Measurements from ENCODE around the gene UQCC2. TPM values are rescaled to one million over a fixed set of nuclear protein-coding genes. Genes with fewer than 3 reads are reported as not detected.

The UQCC2 gene
- total RNA-seq, 5 donors from 2014 or later (not counting 1 experiment from before 2014, with no cell fraction given) = 17.2 to 36.2 (median 32.7) TPM

GRCh38 chr6:33663727-33664449 lies 47.6 kb downstream of the UQCC2 start:
- Histone ChIP-seq H3K36me3 (ENCODE audit: control insufficient read depth in 2 of 2, extremely low read depth in 1 of 2, insufficient read depth in 1 of 2, low read length in 1 of 2) (peaks cover 11 to 71% of the 10 kb centered on the region in 2 donors), H3K4me1 (ENCODE audit: control insufficient read depth in 1 of 2, extremely low read depth in 1 of 2, insufficient read depth in 2 of 2, low read length in 2 of 2) (peaks cover 3 to 8% of the 10 kb centered on the region in 2 experiments), H3K27ac (ENCODE audit: low read length) (no peak overlapping the region), H3K27me3 (replicated peaks in 1 of 2; ENCODE audit: control insufficient read depth in 2 of 2, extremely low read depth in 1 of 2, insufficient read depth in 2 of 2, low read length in 1 of 2) (no peaks in the 10 kb centered on the region), H3K9me3 (no peaks in the 10 kb centered on the region), H3K4me3 (ENCODE audit: control insufficient read depth in 1 of 2, extremely low read depth in 1 of 2, low read length in 1 of 2) (no peak overlapping the region)
- H3K9me3 Mint-ChIP-seq = no peaks in the 10 kb centered on the region
- DNase-seq = no peak
- ChIA-PET CTCF (no interaction called here), POLR2A (no interaction called here)
- whole genome bisulfite sequencing (ENCODE audit: insufficient coverage) = 95% methylated on average over 12 of the region's 16 CpGs
- H3K36me3 Mint-ChIP-seq = peaks cover 34% of the 10 kb centered on the region
- no peaks in the 10 kb centered on the region for H3K27me3 Mint-ChIP-seq
- peaks cover 5 to 7% (median 7%) of the 10 kb centered on the region in 3 donors for H3K4me1 Mint-ChIP-seq
- H3K4me3 Mint-ChIP-seq = no peak overlapping the region
- ATAC-seq (replicated peaks in 1 of 4) = no peak
- H3K27ac Mint-ChIP-seq = no peak overlapping the region

GRCh38 chr6:33663028-33663427 lies 48.5 kb downstream of the UQCC2 start:
- Mint-ChIP-seq H3K27ac (no peak overlapping the region), H3K9me3 (no peaks in the 10 kb centered on the region), H3K4me3 (no peak overlapping the region), H3K27me3 (no peaks in the 10 kb centered on the region), H3K36me3 (peaks cover 31% of the 10 kb centered on the region), H3K4me1 (no peaks in the 10 kb centered on the region)
- Histone ChIP-seq H3K27me3 (replicated peaks in 1 of 2; ENCODE audit: control insufficient read depth in 2 of 2, extremely low read depth in 1 of 2, insufficient read depth in 2 of 2, low read length in 1 of 2) (no peaks in the 10 kb centered on the region), H3K36me3 (ENCODE audit: control insufficient read depth in 2 of 2, extremely low read depth in 1 of 2, insufficient read depth in 1 of 2, low read length in 1 of 2) (peaks cover 11 to 73% of the 10 kb centered on the region in 2 donors), H3K4me1 (ENCODE audit: control insufficient read depth in 1 of 2, extremely low read depth in 1 of 2, insufficient read depth in 2 of 2, low read length in 2 of 2) (no peaks in the 10 kb centered on the region), H3K9me3 (no peaks in the 10 kb centered on the region), H3K4me3 (ENCODE audit: control insufficient read depth in 1 of 2, extremely low read depth in 1 of 2, low read length in 1 of 2) (no peak overlapping the region), H3K27ac (ENCODE audit: low read length) (no peak overlapping the region)
- ChIA-PET CTCF (no interaction called here), POLR2A (no interaction called here)
- DNase-seq = no peak
- WGBS (ENCODE audit: insufficient coverage) = 80% methylated on average over 1 of the region's 5 CpGs
- ATAC-seq (replicated peaks in 1 of 4) = no peak

GRCh38 chr6:33662318-33662717 lies 49.2 kb downstream of the UQCC2 start:
- H3K4me3 ChIP-seq (ENCODE audit: control insufficient read depth in 1 of 2, extremely low read depth in 1 of 2, low read length in 1 of 2) = no peak overlapping the region
- Mint-ChIP-seq H3K4me1 (no peaks in the 10 kb centered on the region), H3K4me3 (no peak overlapping the region), H3K27me3 (no peaks in the 10 kb centered on the region), H3K27ac (no peak overlapping the region), H3K36me3 (peaks cover 33% of the 10 kb centered on the region), H3K9me3 (no peaks in the 10 kb centered on the region)
- H3K27ac ChIP-seq (ENCODE audit: low read length) = no peak overlapping the region
- DNase-seq (no peak), ATAC-seq (replicated peaks in 1 of 4) (no peak)
- peaks cover 11 to 70% of the 10 kb centered on the region in 2 donors for H3K36me3 ChIP-seq (ENCODE audit: control insufficient read depth in 2 of 2, extremely low read depth in 1 of 2, insufficient read depth in 1 of 2, low read length in 1 of 2)
- H3K4me1 ChIP-seq (ENCODE audit: control insufficient read depth in 1 of 2, extremely low read depth in 1 of 2, insufficient read depth in 2 of 2, low read length in 2 of 2) = no peaks in the 10 kb centered on the region
- CTCF ChIA-PET = no interaction called here
- H3K9me3 ChIP-seq = no peaks in the 10 kb centered on the region
- 95% methylated on average over 6 of the region's 11 CpGs for WGBS (ENCODE audit: insufficient coverage)
- POLR2A ChIA-PET = no interaction called here
- no peaks in the 10 kb centered on the region for H3K27me3 ChIP-seq (replicated peaks in 1 of 2; ENCODE audit: control insufficient read depth in 2 of 2, extremely low read depth in 1 of 2, insufficient read depth in 2 of 2, low read length in 1 of 2)

- no peaks in the 10 kb centered on the region for H3K9me3 ChIP-seq
- H3K36me3 ChIP-seq (ENCODE audit: control insufficient read depth in 2 of 2, extremely low read depth in 1 of 2, insufficient read depth in 1 of 2, low read length in 1 of 2) = peaks cover 16 to 69% of the 10 kb centered on the region in 2 donors
- H3K27ac Mint-ChIP-seq = no peak overlapping the region
- no peaks in the 10 kb centered on the region for H3K27me3 Mint-ChIP-seq
- DNase-seq (no peak), ATAC-seq (replicated peaks in 1 of 4) (no peak)
- no peaks in the 10 kb centered on the region for H3K4me1 Mint-ChIP-seq
- H3K4me3 ChIP-seq (ENCODE audit: control insufficient read depth in 1 of 2, extremely low read depth in 1 of 2, low read length in 1 of 2) = no peak overlapping the region
- ChIA-PET CTCF (no interaction called here), POLR2A (no interaction called here)
- no peaks in the 10 kb centered on the region for H3K4me1 ChIP-seq (ENCODE audit: control insufficient read depth in 1 of 2, extremely low read depth in 1 of 2, insufficient read depth in 2 of 2, low read length in 2 of 2)
- no peaks in the 10 kb centered on the region for H3K9me3 Mint-ChIP-seq
- peaks cover 27% of the 10 kb centered on the region for H3K36me3 Mint-ChIP-seq
- WGBS (ENCODE audit: insufficient coverage) = 100% methylated on average over 1 of the region's 10 CpGs
- H3K4me3 Mint-ChIP-seq = no peak overlapping the region
- H3K27me3 ChIP-seq (replicated peaks in 1 of 2; ENCODE audit: control insufficient read depth in 2 of 2, extremely low read depth in 1 of 2, insufficient read depth in 2 of 2, low read length in 1 of 2) = no peaks in the 10 kb centered on the region
- H3K27ac ChIP-seq (ENCODE audit: low read length) = no peak overlapping the region
These were observed 50.2 kb downstream of the UQCC2 start for GRCh38 chr6:33661106-33661838.

- Mint-ChIP-seq H3K36me3 (peaks cover 26% of the 10 kb centered on the region), H3K27me3 (no peaks in the 10 kb centered on the region), H3K9me3 (no peaks in the 10 kb centered on the region), H3K4me3 (no peak overlapping the region), H3K27ac (no peak overlapping the region), H3K4me1 (no peaks in the 10 kb centered on the region)
- no peak for ATAC-seq (replicated peaks in 1 of 4)
- no peaks in the 10 kb centered on the region for H3K4me1 ChIP-seq (ENCODE audit: control insufficient read depth in 1 of 2, extremely low read depth in 1 of 2, insufficient read depth in 2 of 2, low read length in 2 of 2)
- ChIA-PET POLR2A (no interaction called here), CTCF (no interaction called here)
- H3K4me3 ChIP-seq (ENCODE audit: control insufficient read depth in 1 of 2, extremely low read depth in 1 of 2, low read length in 1 of 2) = no peak overlapping the region
- peaks cover 16 to 66% of the 10 kb centered on the region in 2 donors for H3K36me3 ChIP-seq (ENCODE audit: control insufficient read depth in 2 of 2, extremely low read depth in 1 of 2, insufficient read depth in 1 of 2, low read length in 1 of 2)
- 94% methylated on average over 4 of the region's 6 CpGs for WGBS (ENCODE audit: insufficient coverage)
- H3K27me3 ChIP-seq (replicated peaks in 1 of 2; ENCODE audit: control insufficient read depth in 2 of 2, extremely low read depth in 1 of 2, insufficient read depth in 2 of 2, low read length in 1 of 2) = no peaks in the 10 kb centered on the region
- DNase-seq = no peak
- H3K27ac ChIP-seq (ENCODE audit: low read length) = no peak overlapping the region
- H3K9me3 ChIP-seq = no peaks in the 10 kb centered on the region
These were observed 51.5 kb downstream of the UQCC2 start for GRCh38 chr6:33659986-33660385.

- H3K27me3 ChIP-seq (replicated peaks in 1 of 2; ENCODE audit: control insufficient read depth in 2 of 2, extremely low read depth in 1 of 2, insufficient read depth in 2 of 2, low read length in 1 of 2) = no peaks in the 10 kb centered on the region
- peaks cover 19 to 66% of the 10 kb centered on the region in 2 donors for H3K36me3 ChIP-seq (ENCODE audit: control insufficient read depth in 2 of 2, extremely low read depth in 1 of 2, insufficient read depth in 1 of 2, low read length in 1 of 2)
- H3K4me3 ChIP-seq (ENCODE audit: control insufficient read depth in 1 of 2, extremely low read depth in 1 of 2, low read length in 1 of 2) = no peak overlapping the region
- POLR2A ChIA-PET = interaction anchor here in 1 of 2 donors (0.6 kb wide), 1 partner anchor 156 kb away, joined by 5 read pairs; no protein-coding TSS in a partner anchor
- no peaks in the 10 kb centered on the region for H3K27me3 Mint-ChIP-seq
- CTCF ChIA-PET = no interaction called here
- no peak overlapping the region for H3K4me3 Mint-ChIP-seq
- no peaks in the 10 kb centered on the region for H3K9me3 ChIP-seq
- H3K27ac Mint-ChIP-seq = no peak overlapping the region
- H3K27ac ChIP-seq (ENCODE audit: low read length) = no peak overlapping the region
- peaks cover 21% of the 10 kb centered on the region for H3K36me3 Mint-ChIP-seq
- DNase-seq (no peak), ATAC-seq (replicated peaks in 1 of 4) (no peak)
- WGBS (ENCODE audit: insufficient coverage) = 96% methylated on average over 5 of the region's 16 CpGs
- no peaks in the 10 kb centered on the region for H3K4me1 Mint-ChIP-seq
- H3K9me3 Mint-ChIP-seq = no peaks in the 10 kb centered on the region
- H3K4me1 ChIP-seq (ENCODE audit: control insufficient read depth in 1 of 2, extremely low read depth in 1 of 2, insufficient read depth in 2 of 2, low read length in 2 of 2) = no peaks in the 10 kb centered on the region
These were observed 52.4 kb downstream of the UQCC2 start for GRCh38 chr6:33658982-33659689.
